ENCODE data around the gene CTAGE6. TPM values are rescaled to one million over a fixed set of nuclear protein-coding genes. Genes with fewer than 3 reads are reported as not detected.
"Not testable (repeated sequence)": the region's sequence is repeated elsewhere in the genome, so short reads cannot be mapped to it uniquely, and the experiment has no call there.

CTAGE6 gene
- total and polyA plus RNA-seq, 9 donors, result 0.08 to 3.2 (median 0.36) TPM; not detected in 1

GRCh38 chr7:143765678-143766077 lies 8.2 kb upstream of the CTAGE6 start:
- 6 to 22% (median 13%) methylated on average over 1 to 2 of the region's 5 CpGs for WGBS, 3 donors
- H3K36me3 ChIP-seq; H3K27me3 ChIP-seq; DNase-seq; H3K4me1 ChIP-seq (ENCODE audit: insufficient read depth); H3K4me3 ChIP-seq; intact Hi-C loops (cut with DNase I); H3K9me3 ChIP-seq; H3K27ac ChIP-seq: not testable (repeated sequence)

GRCh38 chr7:143763065-143763464 lies 5.6 kb upstream of the CTAGE6 start:
- WGBS, 3 donors, result no CpG with 5 or more reads among the region's 1 CpG
- H3K36me3 ChIP-seq; H3K4me3 ChIP-seq; intact Hi-C loops (cut with DNase I); H3K4me1 ChIP-seq (ENCODE audit: insufficient read depth); H3K27me3 ChIP-seq; DNase-seq; H3K9me3 ChIP-seq; H3K27ac ChIP-seq: not testable (repeated sequence)

GRCh38 chr7:143745340-143745739 lies 12.2 kb downstream of the CTAGE6 start:
- H3K4me1 ChIP-seq (ENCODE audit: insufficient read depth); H3K27me3 ChIP-seq; H3K27ac ChIP-seq; intact Hi-C loops (cut with DNase I); H3K4me3 ChIP-seq; DNase-seq; H3K36me3 ChIP-seq; H3K9me3 ChIP-seq: not testable (repeated sequence)
- WGBS, 3 donors, result 83% methylated on average over 2 of the region's 4 CpGs; no CpG with 5 or more reads in 2 of the 3 donors

DNA sequence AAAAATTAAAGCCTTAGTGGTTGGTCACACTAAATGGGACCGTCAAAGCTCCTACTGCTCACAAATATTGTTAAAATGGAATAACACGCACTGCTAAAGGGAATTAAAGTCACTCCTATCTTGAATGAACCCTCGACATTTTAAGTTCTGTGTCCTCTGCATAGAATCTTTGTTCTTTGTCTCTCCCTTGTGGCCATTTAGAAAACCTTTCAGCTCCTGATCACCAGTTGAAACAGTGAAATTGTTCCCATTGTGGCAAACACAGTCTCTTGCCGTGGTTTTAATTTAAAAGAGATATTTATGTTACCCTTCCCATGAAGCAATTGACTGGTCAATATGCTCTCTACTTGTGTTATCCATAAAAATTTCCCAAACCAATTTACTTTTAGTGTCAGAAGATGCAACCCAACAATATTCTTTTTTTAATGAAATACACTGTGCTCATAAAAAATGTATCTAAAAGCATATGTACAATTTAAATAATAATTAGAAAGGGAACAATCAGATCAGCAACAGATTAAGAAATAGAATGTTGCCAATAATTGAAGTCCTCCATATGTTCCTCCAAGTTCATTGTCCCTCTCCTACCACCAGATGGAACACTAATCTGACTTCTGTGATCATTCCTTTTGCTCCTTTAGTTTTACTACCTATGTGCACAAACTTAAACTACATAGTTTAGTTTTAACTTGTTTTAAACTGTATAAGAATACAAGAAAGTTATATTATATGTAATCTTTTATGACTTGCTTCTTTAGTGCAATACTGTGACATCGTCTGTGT lies 20.3 kb downstream of the CTAGE6 start:
- intact Hi-C loops (cut with DNase I), result not testable (repeated sequence)
- 21 to 25% (median 23%) methylated on average over 5 of the region's 5 CpGs for WGBS, 3 donors

DNA sequence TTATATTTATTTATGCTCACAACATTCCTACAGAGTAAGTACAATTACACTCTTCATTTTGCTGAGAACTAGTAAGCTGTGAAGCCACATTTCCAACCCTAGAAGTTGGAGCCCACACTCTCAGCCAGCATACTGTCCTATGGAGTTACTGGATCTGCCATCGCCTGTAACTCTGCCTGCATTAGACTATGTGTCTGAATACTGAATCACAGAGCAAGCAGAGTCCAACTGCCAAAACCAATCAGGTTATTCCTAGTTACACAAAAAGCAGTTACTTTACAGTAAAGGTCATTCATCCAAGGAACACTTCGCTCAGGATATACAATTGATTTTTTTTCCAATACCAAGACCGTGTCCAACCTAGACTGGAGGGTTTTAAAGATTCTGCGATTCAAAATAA lies 21.5 kb downstream of the CTAGE6 start:
- intact Hi-C loops (cut with DNase I), result no loop called here
- no peak for DNase-seq
- Histone ChIP-seq H3K27me3 (no peaks in the 10 kb centered on the region), H3K9me3 (no peaks in the 10 kb centered on the region), H3K4me1 (ENCODE audit: insufficient read depth) (no peaks in the 10 kb centered on the region), H3K36me3 (no peaks in the 10 kb centered on the region), H3K4me3 (no peak overlapping the region), H3K27ac (no peak overlapping the region)
- TF ChIP-seq, protein P1, sequence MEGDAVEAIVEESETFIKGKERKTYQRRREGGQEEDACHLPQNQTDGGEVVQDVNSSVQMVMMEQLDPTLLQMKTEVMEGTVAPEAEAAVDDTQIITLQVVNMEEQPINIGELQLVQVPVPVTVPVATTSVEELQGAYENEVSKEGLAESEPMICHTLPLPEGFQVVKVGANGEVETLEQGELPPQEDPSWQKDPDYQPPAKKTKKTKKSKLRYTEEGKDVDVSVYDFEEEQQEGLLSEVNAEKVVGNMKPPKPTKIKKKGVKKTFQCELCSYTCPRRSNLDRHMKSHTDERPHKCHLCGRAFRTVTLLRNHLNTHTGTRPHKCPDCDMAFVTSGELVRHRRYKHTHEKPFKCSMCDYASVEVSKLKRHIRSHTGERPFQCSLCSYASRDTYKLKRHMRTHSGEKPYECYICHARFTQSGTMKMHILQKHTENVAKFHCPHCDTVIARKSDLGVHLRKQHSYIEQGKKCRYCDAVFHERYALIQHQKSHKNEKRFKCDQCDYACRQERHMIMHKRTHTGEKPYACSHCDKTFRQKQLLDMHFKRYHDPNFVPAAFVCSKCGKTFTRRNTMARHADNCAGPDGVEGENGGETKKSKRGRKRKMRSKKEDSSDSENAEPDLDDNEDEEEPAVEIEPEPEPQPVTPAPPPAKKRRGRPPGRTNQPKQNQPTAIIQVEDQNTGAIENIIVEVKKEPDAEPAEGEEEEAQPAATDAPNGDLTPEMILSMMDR (IDR thresholded peaks at IDR 0.05), result no peak
- no peak for TF ChIP-seq EP300 (IDR thresholded peaks at IDR 0.05)
- TF ChIP-seq POLR2A (IDR thresholded peaks at IDR 0.05), result no peak
- 93 to 96% (median 96%) methylated on average over 4 of the region's 4 CpGs for WGBS, 3 donors

More for the DNA sequence above, 20.3 kb downstream of the CTAGE6 start:
- not testable (repeated sequence) for H3K36me3 ChIP-seq; H3K4me1 ChIP-seq (ENCODE audit: insufficient read depth); H3K9me3 ChIP-seq; H3K27ac ChIP-seq; DNase-seq; H3K4me3 ChIP-seq; H3K27me3 ChIP-seq
- TF ChIP-seq, protein P1 (IDR thresholded peaks at IDR 0.05), result peak in 1 of 3 donors; percentile 63

DNA sequence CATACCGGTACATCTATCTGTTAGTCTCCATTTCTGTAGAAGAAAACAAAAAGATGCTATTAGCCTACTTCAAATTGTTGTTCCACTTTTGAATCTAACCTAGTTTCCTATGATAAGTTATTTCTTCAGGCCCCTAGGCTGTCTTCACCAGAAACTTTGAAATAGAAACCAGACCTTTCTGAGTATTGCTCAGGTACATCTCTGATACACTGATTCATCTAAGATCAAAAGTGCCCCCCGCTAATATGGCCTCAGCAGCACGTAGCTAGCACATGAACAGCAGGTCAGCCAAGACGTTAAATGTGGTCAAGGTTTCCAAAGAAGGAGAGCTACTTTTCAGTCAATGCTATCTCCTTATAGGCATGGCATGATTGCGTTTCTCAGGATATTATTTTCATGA lies 23.6 kb downstream of the CTAGE6 start:
- Histone ChIP-seq H3K9me3 (no peaks in the 10 kb centered on the region), H3K27ac (no peak overlapping the region), H3K4me1 (ENCODE audit: insufficient read depth) (no peaks in the 10 kb centered on the region), H3K36me3 (no peaks in the 10 kb centered on the region), H3K4me3 (no peak overlapping the region), H3K27me3 (no peaks in the 10 kb centered on the region)
- WGBS, 3 donors, result 85 to 91% (median 90%) methylated on average over 5 of the region's 5 CpGs
- intact Hi-C loops (cut with DNase I), result no loop called here
- DNase-seq, result no peak
- TF ChIP-seq EP300 (IDR thresholded peaks at IDR 0.05) (no peak), POLR2A (IDR thresholded peaks at IDR 0.05) (no peak)
- TF ChIP-seq, protein P1 (IDR thresholded peaks at IDR 0.05), result no peak

Data from ovary (tissue), 9 donors.